ENCODE results near the gene IGDCC3. TPM values are rescaled to one million over a fixed set of nuclear protein-coding genes. Genes with fewer than 3 reads are reported as not detected.
"Not testable (repeated sequence)": the region's sequence is repeated elsewhere in the genome, so short reads cannot be mapped to it uniquely, and the experiment has no call there.

The IGDCC3 gene
- total RNA-seq, 1 donor, result not detected

DNA sequence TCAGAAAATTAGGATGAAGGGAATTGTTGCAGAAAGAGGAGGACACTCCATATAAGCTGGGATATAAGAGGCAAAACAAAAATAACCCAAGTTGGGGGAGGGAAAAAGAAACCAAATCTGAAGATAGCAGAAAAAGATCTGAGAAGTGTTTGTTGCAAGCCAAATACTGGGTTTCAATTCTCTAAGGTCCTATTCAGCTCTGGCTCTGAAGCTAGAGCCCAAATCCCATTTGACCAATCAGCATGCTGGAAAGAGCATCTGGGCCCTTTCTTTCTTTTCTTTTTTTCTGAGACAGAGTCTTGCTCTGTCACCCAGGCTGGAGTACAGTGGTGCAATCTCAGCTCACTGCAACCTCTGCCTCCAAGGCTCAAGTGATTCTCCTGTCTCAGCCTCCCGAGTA, 17.3 kb downstream of the IGDCC3 start:
- H3K4me3 ChIP-seq (ENCODE audit: low read depth, low read length), result no peak overlapping the region
- DNase-seq (ENCODE audit: low read depth), result no peak
- no peak for TF ChIP-seq CTCF (IDR thresholded peaks at IDR 0.05; ENCODE audit: insufficient read depth, low read length)

- no peak for DNase-seq (ENCODE audit: low read depth)
- no peak for TF ChIP-seq CTCF (IDR thresholded peaks at IDR 0.05; ENCODE audit: insufficient read depth, low read length)
- H3K4me3 ChIP-seq (ENCODE audit: low read depth, low read length), result no peak overlapping the region
These were observed 21.8 kb downstream of the IGDCC3 start for GRCh38 chr15:65355988-65356353.

- DNase-seq (ENCODE audit: low read depth), result no peak
- no peak for TF ChIP-seq CTCF (IDR thresholded peaks at IDR 0.05; ENCODE audit: insufficient read depth, low read length)
- peak overlapping the region; percentile 42 for H3K4me3 ChIP-seq (ENCODE audit: low read depth, low read length)
These were observed 22.4 kb downstream of the IGDCC3 start for GRCh38 chr15:65355173-65355987.

DNA sequence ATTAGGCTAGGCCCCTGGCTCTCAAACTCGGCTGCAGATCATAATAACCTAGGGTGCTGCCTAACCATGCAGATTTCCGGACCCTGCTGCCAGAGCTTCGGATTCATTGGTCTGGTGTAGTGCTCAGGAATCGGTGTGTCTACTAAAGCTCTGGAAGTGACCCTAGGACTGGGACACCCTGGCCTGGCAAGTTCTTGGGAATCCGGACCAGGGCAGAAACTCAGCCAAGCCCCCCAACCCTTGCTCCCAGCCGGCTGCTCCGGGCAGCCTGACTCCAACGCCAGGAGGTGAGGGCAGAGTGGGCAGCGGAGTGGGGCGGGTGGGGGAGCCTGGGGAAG, 23.0 kb downstream of the IGDCC3 start:
- no peak overlapping the region for H3K4me3 ChIP-seq (ENCODE audit: low read depth, low read length)

DNA sequence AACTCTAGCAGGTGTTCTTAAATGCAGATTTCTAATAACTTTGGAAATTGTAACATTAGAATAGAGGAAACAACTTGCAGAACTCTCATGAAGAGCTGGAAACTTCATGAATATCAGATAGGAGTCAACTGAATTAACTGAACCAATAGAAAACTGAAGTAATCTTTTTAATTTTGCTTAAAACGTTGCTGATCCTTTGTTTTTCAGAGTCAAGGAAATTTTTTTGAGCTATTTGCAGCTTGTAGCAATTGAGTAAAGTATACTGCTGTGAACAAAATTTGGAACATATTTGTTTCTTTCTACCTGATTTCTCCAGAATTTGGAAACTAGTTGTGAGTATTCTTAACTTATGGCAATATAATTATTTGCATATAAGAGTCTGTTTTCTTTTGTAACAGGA, 25.8 kb downstream of the IGDCC3 start:
- not testable (repeated sequence) for DNase-seq (ENCODE audit: low read depth); H3K4me3 ChIP-seq (ENCODE audit: low read depth, low read length)

More for the DNA sequence above, 23.0 kb downstream of the IGDCC3 start:
- no peak for DNase-seq (ENCODE audit: low read depth)
- no peak for TF ChIP-seq CTCF (IDR thresholded peaks at IDR 0.05; ENCODE audit: insufficient read depth, low read length)

- no peak for DNase-seq (ENCODE audit: low read depth)
- no peak overlapping the region for H3K4me3 ChIP-seq (ENCODE audit: low read depth, low read length)
- no peak for TF ChIP-seq CTCF (IDR thresholded peaks at IDR 0.05; ENCODE audit: insufficient read depth, low read length)
These were observed 28.5 kb downstream of the IGDCC3 start for GRCh38 chr15:65349338-65349737.

DNA sequence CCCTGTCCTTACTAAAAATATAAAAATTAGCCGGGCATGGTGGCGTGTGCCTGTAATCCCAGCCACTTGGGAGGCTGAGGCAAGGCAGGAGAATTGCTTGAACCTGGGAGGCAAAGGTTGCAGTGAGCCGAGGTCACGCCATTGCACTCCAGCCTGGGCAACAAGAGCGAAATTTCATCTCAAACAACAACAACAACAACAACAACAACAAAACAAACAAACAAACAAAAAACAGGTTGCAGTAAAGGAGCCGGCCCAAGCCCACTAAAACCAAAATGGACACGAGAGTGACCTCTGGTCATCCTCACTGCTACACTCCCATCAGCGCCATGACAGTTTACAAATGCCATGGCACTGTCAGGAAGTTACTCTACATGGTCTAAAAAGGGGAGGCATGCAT, 30.0 kb downstream of the IGDCC3 start:
- not testable (repeated sequence) for DNase-seq (ENCODE audit: low read depth); H3K4me3 ChIP-seq (ENCODE audit: low read depth, low read length)
